ENCODE data around the gene ARHGAP26. TPM values are rescaled to one million over a fixed set of nuclear protein-coding genes. Genes with fewer than 3 reads are reported as not detected.

ARHGAP26 gene
- total and polyA plus RNA-seq, 4 donors: 1.8 to 16.7 (median 4.1) TPM

- H3K27ac ChIP-seq (ENCODE audit: low read depth in 1 of 2, low read length in 2 of 2): no peak overlapping the region
- H3K36me3 ChIP-seq (ENCODE audit: control insufficient read depth in 4 of 4, insufficient read depth in 3 of 4, low read depth in 1 of 4, low read length in 3 of 4): no peaks in the 10 kb centered on the region
- DNase-seq (ENCODE audit: low spot score): no peak
- no peak overlapping the region for H3K9ac ChIP-seq (ENCODE audit: low read depth in 1 of 2, low read length in 2 of 2)
- WGBS: 97% methylated on average over 3 of the region's 3 CpGs
- no peaks in the 10 kb centered on the region for H3K9me3 ChIP-seq (ENCODE audit: control insufficient read depth in 4 of 4, low read length in 3 of 4)
- no peaks in the 10 kb centered on the region for H3K27me3 ChIP-seq (ENCODE audit: control insufficient read depth in 4 of 4, insufficient read depth in 4 of 4, low read length in 3 of 4)
- no peak overlapping the region for H3K4me3 ChIP-seq (ENCODE audit: low read depth in 1 of 3, low read length in 3 of 3)
- H3K4me1 ChIP-seq (ENCODE audit: control insufficient read depth in 4 of 4, insufficient read depth in 4 of 4, low read length in 3 of 4): peaks cover 0 to 3% (median 0%) of the 10 kb centered on the region in 4 donors
- TF ChIP-seq TAF1 (conservative IDR thresholded peaks at IDR 0.05): no peak
These were observed 435.2 kb downstream of the ARHGAP26 start for GRCh38 chr5:143205386-143205785.

GRCh38 chr5:143205883-143206195 is 435.7 kb downstream of the ARHGAP26 start:
- DNase-seq (ENCODE audit: low spot score): no peak
- H3K36me3 ChIP-seq (ENCODE audit: control insufficient read depth in 4 of 4, insufficient read depth in 3 of 4, low read depth in 1 of 4, low read length in 3 of 4): no peaks in the 10 kb centered on the region
- no peaks in the 10 kb centered on the region for H3K27me3 ChIP-seq (ENCODE audit: control insufficient read depth in 4 of 4, insufficient read depth in 4 of 4, low read length in 3 of 4)
- no peak for TF ChIP-seq CTCF (IDR thresholded peaks at IDR 0.05; ENCODE audit: low read depth, low read length, missing input control)
- TF ChIP-seq HNF4G (IDR thresholded peaks at IDR 0.05): no peak
- TF ChIP-seq MAX (IDR thresholded peaks at IDR 0.05): no peak
- TF ChIP-seq HNF4A (conservative IDR thresholded peaks at IDR 0.05): no peak
- TF ChIP-seq RAD21 (IDR thresholded peaks at IDR 0.05): no peak
- no peak for TF ChIP-seq NR2F2 (IDR thresholded peaks at IDR 0.05)
- WGBS: 90% methylated on average over 3 of the region's 3 CpGs
- no peak overlapping the region for H3K27ac ChIP-seq (ENCODE audit: low read depth in 1 of 2, low read length in 2 of 2)
- no peaks in the 10 kb centered on the region for H3K9me3 ChIP-seq (ENCODE audit: control insufficient read depth in 4 of 4, low read length in 3 of 4)
- peaks cover 0 to 3% (median 0%) of the 10 kb centered on the region in 4 donors for H3K4me1 ChIP-seq (ENCODE audit: control insufficient read depth in 4 of 4, insufficient read depth in 4 of 4, low read length in 3 of 4)
- no peak overlapping the region for H3K9ac ChIP-seq (ENCODE audit: low read depth in 1 of 2, low read length in 2 of 2)
- no peak overlapping the region for H3K4me3 ChIP-seq (ENCODE audit: low read depth in 1 of 3, low read length in 3 of 3)

GRCh38 chr5:143206196-143207053 is 436.2 kb downstream of the ARHGAP26 start:
- H3K27ac ChIP-seq (ENCODE audit: low read depth in 1 of 2, low read length in 2 of 2): no peak overlapping the region
- no peak for DNase-seq (ENCODE audit: low spot score)

More at GRCh38 chr5:143206196-143207053, 436.2 kb downstream of the ARHGAP26 start:
- 91% methylated on average over 19 of the region's 19 CpGs for WGBS
- Histone ChIP-seq H3K27me3 (ENCODE audit: control insufficient read depth in 4 of 4, insufficient read depth in 4 of 4, low read length in 3 of 4) (no peaks in the 10 kb centered on the region), H3K9me3 (ENCODE audit: control insufficient read depth in 4 of 4, low read length in 3 of 4) (no peaks in the 10 kb centered on the region), H3K36me3 (ENCODE audit: control insufficient read depth in 4 of 4, insufficient read depth in 3 of 4, low read depth in 1 of 4, low read length in 3 of 4) (no peaks in the 10 kb centered on the region), H3K9ac (ENCODE audit: low read depth in 1 of 2, low read length in 2 of 2) (no peak overlapping the region), H3K4me1 (ENCODE audit: control insufficient read depth in 4 of 4, insufficient read depth in 4 of 4, low read length in 3 of 4) (peaks cover 0 to 3% (median 0%) of the 10 kb centered on the region in 4 donors), H3K4me3 (ENCODE audit: low read depth in 1 of 3, low read length in 3 of 3) (no peak overlapping the region)
- TF ChIP-seq EGR1 (IDR thresholded peaks at IDR 0.05; ENCODE audit: low read depth in 2 of 2) (no peak), YY1 (IDR thresholded peaks at IDR 0.05) (no peak), FOXA2 (IDR thresholded peaks at IDR 0.05) (no peak), TAF1 (conservative IDR thresholded peaks at IDR 0.05) (no peak), HNF4A (conservative IDR thresholded peaks at IDR 0.05) (no peak), ATF3 (IDR thresholded peaks at IDR 0.05) (no peak), FOXA1 (IDR thresholded peaks at IDR 0.05) (no peak), CTCF (IDR thresholded peaks at IDR 0.05; ENCODE audit: low read depth, low read length, missing input control) (no peak), HNF4G (IDR thresholded peaks at IDR 0.05) (no peak), REST (IDR thresholded peaks at IDR 0.05) (no peak), RXRA (IDR thresholded peaks at IDR 0.05) (no peak), JUND (IDR thresholded peaks at IDR 0.05) (no peak), MAX (IDR thresholded peaks at IDR 0.05) (no peak), ZBTB33 (IDR thresholded peaks at IDR 0.05) (no peak), RAD21 (IDR thresholded peaks at IDR 0.05) (no peak)

Data from liver (tissue), 9 donors.